VCaP (cell line): Measurements from ENCODE around the gene SPRED1.

Experiments
- H3K27ac ChIP-seq: fragments of 450-650 bp; 2 replicates; pipeline ENCODE4 v1.5.1; 2017
- CTCF ChIP-seq: fragments of 450-650 bp; conservative IDR thresholded peaks from 2 replicates; pipeline ENCODE4 v1.5.1; 2017; ENCODE audit warnings: mild to moderate bottlenecking, moderate library complexity

The SPRED1 gene

DNA sequence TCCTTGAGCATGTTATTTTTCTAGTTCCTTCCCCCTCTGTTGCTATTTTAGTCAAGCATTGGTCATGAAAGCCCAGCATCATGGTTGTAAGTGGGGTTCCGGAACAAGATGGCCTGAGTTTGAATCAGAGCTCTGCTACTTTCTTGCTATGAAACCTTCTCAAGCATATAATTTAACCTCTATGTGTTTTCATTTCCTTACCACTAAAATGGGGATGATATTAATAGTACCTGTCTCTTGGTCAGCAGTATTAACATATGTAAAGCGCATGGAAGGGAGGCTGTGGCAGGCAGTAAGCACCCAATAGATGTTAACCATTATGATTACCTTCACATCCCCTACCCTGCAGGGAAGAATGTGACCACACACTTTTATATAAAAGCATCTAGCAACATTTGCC lies 14.3 kb upstream of the SPRED1 start:
- no peak for TF ChIP-seq CTCF
- no peak overlapping the region for H3K27ac ChIP-seq

DNA sequence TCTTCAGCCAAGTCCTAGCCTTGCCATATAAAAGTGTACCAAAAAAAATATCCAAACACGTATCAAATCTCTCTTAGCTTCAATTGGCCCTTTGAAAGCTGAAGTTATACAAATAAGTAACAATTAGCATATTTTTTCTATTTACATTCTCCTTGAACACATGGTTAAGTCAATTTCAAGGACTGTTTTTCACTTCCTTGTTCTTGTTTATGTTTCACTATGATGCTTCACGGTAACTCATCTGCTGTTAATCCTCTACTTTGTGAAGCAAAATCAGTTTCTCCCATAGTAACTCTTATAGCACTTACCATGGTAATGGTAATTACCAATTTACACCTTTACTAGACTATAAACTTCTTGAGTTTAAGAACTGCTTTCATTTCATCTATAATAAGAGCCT lies 10.6 kb upstream of the SPRED1 start:
- no peak for TF ChIP-seq CTCF
- no peak overlapping the region for H3K27ac ChIP-seq

DNA sequence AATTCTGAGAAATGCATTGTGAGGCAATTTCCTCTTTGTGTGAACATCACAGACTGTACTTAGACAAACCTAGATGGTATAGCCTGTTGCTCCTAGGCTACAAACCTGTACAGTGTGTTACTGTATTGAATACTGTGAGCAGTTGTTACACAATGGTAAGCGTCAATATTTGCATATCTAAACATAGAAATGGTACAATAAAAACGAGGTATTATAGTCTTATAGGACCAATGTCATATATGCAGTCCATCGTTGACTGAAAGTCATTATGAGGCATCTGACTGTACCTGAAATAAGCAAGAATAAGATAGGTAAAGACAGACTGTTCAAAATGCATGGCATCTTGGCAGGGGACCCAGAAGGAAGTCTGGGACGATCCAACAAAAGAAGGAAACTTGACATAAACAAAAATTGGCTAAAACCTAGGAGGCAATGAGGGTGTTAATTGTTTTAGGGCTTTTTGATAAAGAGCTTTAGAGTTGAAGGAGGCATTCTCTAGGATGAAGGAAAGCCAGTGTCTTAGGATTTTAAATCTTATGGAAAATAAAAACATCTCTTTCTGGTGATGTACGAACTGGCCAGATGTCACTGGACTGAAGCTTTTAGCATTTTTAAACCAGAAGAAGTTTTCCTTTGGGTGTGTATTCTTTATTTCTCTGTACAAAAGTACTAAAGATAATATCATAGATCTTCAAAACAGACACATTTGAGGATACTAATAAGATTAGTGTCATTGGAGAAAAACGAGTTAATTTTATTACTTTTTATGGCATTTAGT lies 9.2 kb upstream of the SPRED1 start:
- no peak overlapping the region for H3K27ac ChIP-seq
- no peak for TF ChIP-seq CTCF

- TF ChIP-seq CTCF, result no peak
- no peak overlapping the region for H3K27ac ChIP-seq
Measured at GRCh38 chr15:38247336-38247735, 5.3 kb upstream of the SPRED1 start.

DNA sequence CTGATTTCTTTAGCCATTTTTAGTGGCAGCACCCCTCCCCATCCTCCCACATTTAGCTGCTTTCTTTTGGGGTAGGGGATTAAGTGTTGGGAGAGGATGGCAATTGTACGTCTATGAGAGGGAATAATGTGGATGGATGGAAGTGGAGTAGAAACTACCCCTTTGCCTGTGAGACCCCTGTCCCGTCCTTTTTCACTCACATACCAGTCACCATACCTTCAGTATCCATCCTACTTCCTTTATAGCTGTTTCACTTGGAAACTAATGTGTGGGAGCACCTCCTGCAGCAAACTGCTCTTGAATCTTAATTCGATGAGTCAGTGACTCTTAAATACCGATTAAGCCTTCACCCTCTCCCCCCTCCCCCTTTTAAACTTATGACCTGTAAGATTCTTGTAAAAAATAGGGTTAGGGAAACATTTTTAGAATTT lies 730 bp downstream of the SPRED1 start:
- H3K27ac ChIP-seq, result no peak overlapping the region
- no peak for TF ChIP-seq CTCF

DNA sequence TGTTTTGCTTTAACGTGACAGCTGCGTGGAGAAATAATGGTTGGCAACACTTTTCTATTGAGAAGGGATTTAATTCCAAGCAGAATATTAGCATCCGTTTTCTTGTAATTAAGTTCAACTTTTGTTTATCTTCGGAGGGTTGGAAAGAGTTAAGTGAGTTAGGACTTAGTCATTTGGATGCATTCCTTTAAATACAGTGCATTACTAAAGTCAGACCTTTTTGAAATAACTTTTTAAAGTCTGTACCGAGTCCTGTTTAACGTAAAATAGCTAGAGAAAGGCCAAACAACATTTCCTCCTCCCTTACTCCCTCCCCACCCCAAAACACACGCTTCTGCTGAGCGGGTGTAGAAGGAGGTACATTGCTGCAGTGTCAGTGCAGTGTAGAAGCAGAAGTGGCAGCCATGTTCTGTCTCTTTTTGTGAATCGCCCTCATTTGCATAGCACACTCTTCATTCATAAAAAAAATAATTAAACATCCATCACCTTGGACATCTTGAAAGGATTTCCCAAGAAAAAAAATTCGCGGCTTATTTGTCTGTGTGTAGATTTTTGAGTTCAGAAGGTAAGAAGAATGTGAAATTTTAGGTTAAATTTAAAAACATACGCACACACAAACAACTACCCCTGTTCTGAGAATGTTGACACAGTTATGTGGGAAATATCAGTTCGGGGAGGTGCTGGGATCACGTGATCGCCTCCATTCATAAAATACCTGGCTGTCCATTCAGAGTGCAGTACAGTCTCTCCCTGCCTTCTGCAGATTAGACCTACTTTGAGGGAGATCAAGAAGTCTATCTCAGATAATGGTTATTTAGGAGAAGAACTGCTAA lies 1.6 kb downstream of the SPRED1 start:
- TF ChIP-seq CTCF, result no peak
- no peak overlapping the region for H3K27ac ChIP-seq

- H3K27ac ChIP-seq, result no peak overlapping the region
- TF ChIP-seq CTCF, result no peak
Measured at GRCh38 chr15:38255690-38256089, 3.1 kb downstream of the SPRED1 start.
